PC-3 (cell line): ENCODE results near the gene LRRC31. TPM values are rescaled to one million over a fixed set of nuclear protein-coding genes. Genes with fewer than 3 reads are reported as not detected.

ENCODE experiments used
- ATAC-seq: fragments of 200-7000 bp; cut with Tn5 transposase; 2 replicates; pipeline ENCODE4 v1.9.1; 2020; ENCODE audit warnings: mild to moderate bottlenecking, moderate library complexity
- BruUV-seq: library from RNA; stranded (reverse); fragments of 400-500 nt; replicated peaks from 2 replicates; lab custom pipeline; 2021; lab: Mats Ljungman, UMichigan
- CTCF ChIA-PET: fragments of 300-600 bp; sonication (Branson Sonifier 250); formaldehyde crosslinking; loops from one replicate; lab custom pipeline; 2022; ENCODE audit warnings: antibody characterized with exemption; lab: Charles Lee
- POLR2A ChIA-PET: fragments of 300-600 bp; sonication (Branson Sonifier 250); formaldehyde crosslinking; loops from one replicate; lab custom pipeline; 2022; ENCODE audit warnings: antibody characterized with exemption; ENCODE audit not compliant: unreplicated experiment; lab: Charles Lee
- DNase-seq: peaks from one replicate; pipeline ENCODE4 v3.0.0-alpha.2; 2015
- H2AFZ ChIP-seq: fragments of 300-600 bp; sonication (generic); 2 replicates; pipeline ENCODE4 v1.6.0; 2016; ENCODE audit warnings: antibody characterized with exemption, low read length
- H3F3A ChIP-seq: fragments of 300-600 bp; sonication (generic); one replicate; pipeline ENCODE4 v1.6.0; 2017; ENCODE audit warnings: antibody characterized with exemption, low read length, control low read depth, mild to moderate bottlenecking; ENCODE audit not compliant: unreplicated experiment
- H3K27ac ChIP-seq: fragments of 300-600 bp; sonication (generic); 2 replicates; pipeline ENCODE4 v1.5.1; 2016; ENCODE audit warnings: mild to moderate bottlenecking, low read length
- H3K27me3 ChIP-seq: fragments of 300-600 bp; sonication (generic); 2 replicates; pipeline ENCODE4 v1.6.1; 2016; ENCODE audit warnings: low read length, mixed read lengths
- H3K36me3 ChIP-seq: fragments of 300-600 bp; sonication (generic); 2 replicates; pipeline ENCODE4 v1.6.1; 2016; ENCODE audit warnings: low read depth, mixed run types, low read length, mixed read lengths
- H3K4me1 ChIP-seq: fragments of 300-600 bp; sonication (generic); 2 replicates; pipeline ENCODE4 v1.5.1; 2016; ENCODE audit warnings: low read length; ENCODE audit not compliant: insufficient read depth
- H3K4me2 ChIP-seq: fragments of 300-600 bp; sonication (generic); 2 replicates; pipeline ENCODE4 v1.6.0; 2016; ENCODE audit warnings: low read length
- H3K4me3 ChIP-seq: fragments of 300-600 bp; sonication (generic); 2 replicates; pipeline ENCODE4 v1.5.1; 2016; ENCODE audit warnings: mild to moderate bottlenecking, low read length, mixed read lengths
- H3K79me2 ChIP-seq: fragments of 300-600 bp; sonication (generic); 2 replicates; pipeline ENCODE4 v1.6.1; 2017; ENCODE audit warnings: low read length, mixed read lengths
- H3K9ac ChIP-seq: fragments of 300-600 bp; sonication (generic); 2 replicates; pipeline ENCODE4 v1.6.0; 2016; ENCODE audit warnings: mild to moderate bottlenecking, low read length
- H3K9me2 ChIP-seq: fragments of 300-600 bp; sonication (generic); replicated peaks from 2 replicates; pipeline ENCODE4 v1.6.1; 2016; ENCODE audit warnings: mixed run types, low read length, mixed read lengths
- H3K9me3 ChIP-seq: fragments of 300-600 bp; sonication (generic); 2 replicates; pipeline ENCODE4 v1.6.1; 2016; ENCODE audit warnings: low read length, mixed read lengths
- H4K20me1 ChIP-seq: fragments of 300-600 bp; sonication (generic); 2 replicates; pipeline ENCODE4 v1.6.1; 2016; ENCODE audit warnings: low read length, mixed read lengths
- CTCF ChIP-seq: fragments of 300-600 bp; sonication (generic); conservative IDR thresholded peaks from 2 replicates; pipeline ENCODE4 v1.5.1; 2017; ENCODE audit warnings: antibody characterized with exemption, low read depth, mild to moderate bottlenecking, low read length
- EZH2 ChIP-seq: fragments of 300-600 bp; sonication (generic); IDR thresholded peaks from one replicate; pipeline ENCODE4 v1.6.1; 2017; ENCODE audit warnings: antibody characterized with exemption, mild to moderate bottlenecking, low read length; ENCODE audit not compliant: unreplicated experiment
- EZH2phosphoT487 ChIP-seq: fragments of 300-600 bp; sonication (generic); IDR thresholded peaks from 2 replicates; pipeline ENCODE4 v1.6.1; 2018; ENCODE audit warnings: mild to moderate bottlenecking, antibody characterized with exemption, low read length, borderline replicate concordance
- intact Hi-C: fragments of 100-400 bp; cut with micrococcal nuclease; formaldehyde crosslinking; loops from 2 replicates; pipeline ENCODE4 v1.9.0; 2023
- total RNA-seq: library from RNA; depleted of rRNA; stranded (reverse); fragments of >200 nt; gene quantifications from 2 replicates; pipeline ENCODE4 v1.2.3, GENCODE V29; 2014

LRRC31 gene
- total RNA-seq, 1 experiment from 2014 or later = 0.04 TPM

GRCh38 chr3:169891886-169892285 is 22.2 kb upstream of the LRRC31 start:
- Histone ChIP-seq H3K4me2 (no peak overlapping the region), H4K20me1 (no peaks in the 10 kb centered on the region), H3K9me2 (no peaks in the 10 kb centered on the region), H3K27ac (no peak overlapping the region), H3K9me3 (no peaks in the 10 kb centered on the region), H3K27me3 (no peaks in the 10 kb centered on the region), H3K9ac (no peak overlapping the region), H3F3A (no peaks in the 10 kb centered on the region), H3K79me2 (no peaks in the 10 kb centered on the region), H3K36me3 (no peaks in the 10 kb centered on the region), H2AFZ (no peak overlapping the region), H3K4me3 (no peak overlapping the region), H3K4me1 (no peaks in the 10 kb centered on the region)
- TF ChIP-seq EZH2 (no peak), CTCF (no peak), EZH2phosphoT487 (no peak)
- no peak for DNase-seq
- ATAC-seq = no peak
- ChIA-PET POLR2A (interaction anchor here (0.6 kb wide), 1 partner anchor 1048 kb away, joined by 6 read pairs; no protein-coding TSS in a partner anchor), CTCF (no interaction called here)
- BruUV-seq = no TSS peak
- intact Hi-C loops = no loop called here

GRCh38 chr3:169886671-169887070 is 16.9 kb upstream of the LRRC31 start:
- no peak overlapping the region for H2AFZ ChIP-seq
- no TSS peak for BruUV-seq
- no peak overlapping the region for H3K4me3 ChIP-seq
- TF ChIP-seq CTCF (no peak), EZH2phosphoT487 (no peak), EZH2 (no peak)
- ChIA-PET CTCF (no interaction called here), POLR2A (no interaction called here)
- H3K36me3 ChIP-seq = no peaks in the 10 kb centered on the region
- DNase-seq (no peak), ATAC-seq (no peak)
- H3K27ac ChIP-seq = no peak overlapping the region
- H3K27me3 ChIP-seq = no peaks in the 10 kb centered on the region
- no peaks in the 10 kb centered on the region for H3F3A ChIP-seq
- no peaks in the 10 kb centered on the region for H3K9me3 ChIP-seq
- no peaks in the 10 kb centered on the region for H3K79me2 ChIP-seq
- no peak overlapping the region for H3K4me2 ChIP-seq
- intact Hi-C loops = no loop called here
- H3K9ac ChIP-seq = no peak overlapping the region
- no peaks in the 10 kb centered on the region for H3K9me2 ChIP-seq
- no peaks in the 10 kb centered on the region for H4K20me1 ChIP-seq
- no peaks in the 10 kb centered on the region for H3K4me1 ChIP-seq

- ATAC-seq (no peak), DNase-seq (no peak)
- Histone ChIP-seq H3K4me3 (no peak overlapping the region), H3K9ac (no peak overlapping the region), H3K79me2 (no peaks in the 10 kb centered on the region), H3K9me2 (no peaks in the 10 kb centered on the region), H3K4me2 (no peak overlapping the region), H3K9me3 (no peaks in the 10 kb centered on the region), H3K27ac (no peak overlapping the region), H3F3A (no peaks in the 10 kb centered on the region), H4K20me1 (no peaks in the 10 kb centered on the region), H3K27me3 (no peaks in the 10 kb centered on the region), H3K36me3 (no peaks in the 10 kb centered on the region), H3K4me1 (no peaks in the 10 kb centered on the region), H2AFZ (no peak overlapping the region)
- ChIA-PET CTCF (no interaction called here), POLR2A (no interaction called here)
- intact Hi-C loops = no loop called here
- TF ChIP-seq EZH2phosphoT487 (no peak), EZH2 (no peak), CTCF (no peak)
- no TSS peak for BruUV-seq
Observed at GRCh38 chr3:169880576-169881250, 11.0 kb upstream of the LRRC31 start.
